HG02798 (cell line): Measurements from ENCODE around the gene LIPI.
"Not testable (repeated sequence)": the region's sequence is repeated elsewhere in the genome, so short reads cannot be mapped to it uniquely, and the experiment has no call there.

ENCODE experiments used
- ATAC-seq: cut with Tn5 transposase; IDR thresholded peaks from one replicate; pipeline ENCODE4 v1.9.1; 2021; ENCODE audit warnings: mild to moderate bottlenecking; ENCODE audit not compliant: unreplicated experiment, poor library complexity

Gene LIPI

DNA sequence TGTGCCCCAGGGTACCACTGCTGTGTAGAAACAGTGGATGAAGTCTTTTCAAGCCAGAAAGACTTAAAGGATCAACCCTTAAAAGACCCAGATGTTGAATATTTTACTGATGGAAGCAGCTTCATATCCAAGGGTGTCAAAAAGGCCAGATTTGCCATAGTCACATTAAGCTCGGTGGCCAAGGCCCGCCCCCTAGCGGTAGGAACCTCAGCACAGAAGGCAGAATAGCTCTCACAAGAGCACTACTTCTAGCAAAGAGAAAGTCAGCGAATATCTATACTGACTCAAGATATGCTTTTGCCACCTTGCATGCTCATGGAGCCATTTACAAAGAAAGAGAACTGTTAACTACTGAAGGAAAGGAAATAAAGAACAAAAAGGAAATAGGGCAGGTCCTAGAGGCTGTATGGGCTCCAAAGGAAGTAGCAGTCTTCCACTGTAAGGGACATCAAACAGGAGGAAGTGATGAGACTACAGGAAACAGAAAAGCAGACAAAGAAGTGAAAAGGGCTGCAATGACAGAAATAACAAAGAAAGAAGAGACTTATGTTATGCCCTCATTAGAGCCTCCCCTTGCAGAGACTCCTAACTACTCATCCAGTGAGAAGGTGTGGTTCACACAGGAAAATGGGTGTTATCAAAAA is 90.5 kb downstream of the LIPI start:
- ATAC-seq = peak; percentile 66

DNA sequence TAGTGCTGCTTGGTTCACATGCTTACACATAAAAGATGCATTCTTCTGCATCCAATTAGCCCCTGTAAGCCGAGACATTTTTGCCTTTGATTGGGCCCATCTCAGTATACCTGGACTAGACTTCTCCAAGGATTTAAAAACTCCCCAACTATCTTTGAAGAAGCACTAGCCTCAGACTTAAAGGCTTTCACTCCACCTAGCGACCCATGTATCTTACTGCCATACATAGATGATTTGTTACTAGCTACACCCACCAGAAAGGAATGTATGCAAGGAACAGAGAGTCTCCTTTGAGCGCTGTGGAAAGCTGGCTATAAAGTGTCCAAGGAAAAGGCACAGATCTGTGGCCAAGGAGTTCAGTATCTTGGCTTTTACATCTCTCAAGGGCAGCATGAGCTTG is 91.7 kb downstream of the LIPI start:
- no peak for ATAC-seq

DNA sequence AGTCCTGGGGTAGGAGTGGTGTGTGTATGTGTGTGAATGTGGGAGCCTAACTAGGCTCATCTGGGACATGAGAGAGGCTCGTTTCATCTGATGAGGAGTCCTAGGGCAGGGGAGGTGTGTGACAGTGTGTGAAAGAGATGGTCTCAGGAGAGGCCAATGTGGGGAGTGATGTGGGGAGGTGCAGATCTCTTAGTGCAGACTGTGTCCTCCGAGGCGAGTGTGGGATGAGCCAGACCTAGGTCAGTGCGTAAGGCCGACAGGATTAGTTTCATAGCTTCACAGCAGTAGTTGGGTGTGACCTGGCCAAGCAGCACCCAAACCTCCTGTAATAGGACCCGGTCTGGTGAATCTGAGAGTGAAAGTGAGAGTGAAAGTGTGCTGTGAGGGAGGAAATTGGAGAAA is 94.7 kb downstream of the LIPI start:
- peak; percentile 84 for ATAC-seq

DNA sequence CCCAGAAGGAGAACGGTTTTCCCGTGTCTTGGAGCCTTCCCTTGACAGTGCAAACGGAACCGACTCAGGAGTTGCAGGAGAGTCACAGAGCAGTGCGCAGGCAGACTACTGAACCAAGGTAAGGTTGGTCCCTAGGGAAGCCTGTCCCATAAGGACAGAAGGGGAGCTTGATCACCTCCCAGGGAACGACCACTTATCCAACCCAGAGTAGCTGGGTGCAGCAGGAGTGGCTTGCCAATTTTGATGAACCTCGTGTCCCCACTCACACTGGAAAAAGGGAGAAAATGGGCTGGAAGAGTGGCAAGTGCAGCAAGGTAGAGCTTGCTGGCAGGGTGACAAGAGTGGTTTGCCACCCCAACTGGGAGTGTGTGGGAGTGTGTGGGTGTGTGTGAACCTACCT is 95.1 kb downstream of the LIPI start:
- ATAC-seq = no peak

DNA sequence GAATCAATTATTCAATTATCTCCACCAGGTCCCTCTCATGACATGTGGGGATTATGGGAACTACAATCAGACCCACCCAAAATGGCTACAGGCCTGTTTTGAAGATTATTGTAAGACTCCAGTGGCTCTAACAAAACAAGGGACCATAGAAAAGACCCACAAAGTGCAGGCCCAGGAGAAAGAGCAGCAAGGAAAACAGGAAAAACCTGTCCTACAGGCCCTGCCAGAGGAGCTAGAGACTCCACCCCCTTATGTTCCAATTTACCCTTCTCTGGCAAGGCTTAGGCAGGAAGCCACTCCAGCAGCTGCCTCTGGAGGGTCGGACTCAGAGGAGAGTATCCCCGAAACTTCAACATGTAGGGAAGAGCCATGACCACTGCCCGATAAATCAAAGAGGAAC is 96.5 kb downstream of the LIPI start:
- ATAC-seq = no peak

DNA sequence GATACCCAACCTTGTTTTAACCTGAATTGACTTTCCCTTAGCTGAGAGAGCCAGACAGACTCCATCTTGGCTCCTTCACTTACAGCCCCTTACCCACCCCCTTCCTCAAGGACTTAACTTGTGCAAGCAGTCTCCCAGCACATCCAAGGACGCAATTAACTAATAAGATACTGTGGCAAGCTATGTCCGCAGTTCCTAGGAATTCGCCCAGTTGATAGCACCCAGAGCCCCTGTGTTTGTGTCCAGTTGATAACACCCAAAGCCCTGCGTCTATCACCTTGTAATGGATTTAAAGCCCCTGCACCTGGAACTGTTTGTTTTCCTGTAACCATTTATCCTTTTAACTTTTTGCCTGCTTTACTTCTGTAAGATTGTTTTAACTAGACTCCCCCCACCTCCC is 106.2 kb downstream of the LIPI start:
- ATAC-seq = not testable (repeated sequence)

DNA sequence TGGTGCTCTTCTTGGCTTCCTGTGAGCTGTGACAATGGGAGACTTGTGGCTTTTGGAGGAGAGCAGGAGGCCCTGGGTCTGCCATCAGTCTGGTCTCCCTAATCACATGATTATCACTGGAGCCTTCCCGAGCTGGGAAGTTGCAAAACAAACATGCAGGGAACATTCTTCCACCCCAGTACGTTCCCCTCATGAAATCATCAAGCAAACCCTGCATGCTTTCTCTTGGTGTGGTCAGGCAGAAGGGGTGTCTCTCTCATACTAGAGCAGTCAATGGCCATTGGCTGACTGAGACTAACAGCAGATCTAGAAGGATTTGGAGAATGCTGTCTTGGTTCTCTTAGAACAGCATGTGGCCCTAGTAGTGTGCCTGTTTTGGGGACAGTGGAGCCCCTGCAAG is 111.2 kb downstream of the LIPI start:
- no peak for ATAC-seq

DNA sequence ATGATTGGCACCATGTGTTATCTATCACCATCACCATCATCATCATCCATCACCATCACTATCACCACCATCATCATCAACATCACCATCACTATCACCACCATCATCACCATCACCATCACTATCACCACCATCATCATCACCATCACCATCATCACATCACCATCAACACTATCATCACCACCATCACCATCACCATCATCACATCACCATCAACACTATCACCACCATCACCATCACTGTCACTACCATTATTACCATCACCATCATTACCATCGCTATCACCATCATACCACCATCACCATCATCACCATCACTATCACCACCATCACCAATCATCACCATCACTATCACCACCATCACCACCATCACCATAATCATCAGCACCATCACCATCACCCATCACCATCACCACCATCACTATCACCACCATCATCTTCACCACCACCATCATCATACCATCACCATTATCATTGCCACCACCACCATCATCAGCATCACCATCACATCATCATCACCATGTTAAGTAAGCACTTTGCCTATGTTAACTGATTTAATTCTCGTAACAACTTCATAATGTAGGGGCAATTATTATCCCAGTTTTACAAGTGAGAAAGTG is 112.8 kb downstream of the LIPI start:
- ATAC-seq = no peak

DNA sequence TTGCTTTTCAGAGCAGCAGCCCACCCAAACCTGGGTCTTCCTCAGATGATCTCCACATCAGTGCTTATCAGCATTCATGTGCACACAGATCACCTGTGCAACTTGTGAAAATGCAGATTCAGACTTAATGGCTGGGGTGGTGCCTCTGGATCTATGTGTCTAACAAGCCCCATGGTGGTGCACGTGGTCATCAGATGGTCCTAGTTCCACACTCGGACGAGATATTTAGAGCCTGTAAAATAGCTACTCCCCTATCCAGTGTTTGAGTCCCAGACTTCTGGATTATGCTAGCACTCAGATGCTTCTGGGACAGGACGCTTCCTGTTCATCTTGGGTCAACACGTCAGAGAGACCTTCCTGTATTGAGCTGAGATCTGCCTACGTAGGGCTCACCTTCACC is 114.2 kb downstream of the LIPI start:
- ATAC-seq = no peak

DNA sequence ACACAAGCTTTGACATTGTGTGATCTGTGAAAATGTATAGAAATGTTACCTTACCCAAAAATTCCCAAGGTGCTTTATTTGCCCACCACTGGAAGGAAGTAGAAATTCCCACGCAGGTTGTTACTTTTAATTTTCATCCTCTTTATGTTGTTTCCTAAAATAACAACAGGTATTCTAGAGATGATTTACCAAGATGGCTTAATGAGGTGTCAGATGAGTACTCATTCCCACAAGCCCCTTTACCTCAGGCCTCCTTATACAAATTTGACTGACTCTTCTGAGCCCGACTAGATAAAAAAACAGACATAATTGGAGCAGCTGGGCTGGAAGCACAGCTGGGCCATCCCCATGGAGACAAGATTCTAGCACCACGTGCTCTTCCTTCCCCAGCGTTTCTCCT is 114.6 kb downstream of the LIPI start:
- ATAC-seq = peak; percentile 45

DNA sequence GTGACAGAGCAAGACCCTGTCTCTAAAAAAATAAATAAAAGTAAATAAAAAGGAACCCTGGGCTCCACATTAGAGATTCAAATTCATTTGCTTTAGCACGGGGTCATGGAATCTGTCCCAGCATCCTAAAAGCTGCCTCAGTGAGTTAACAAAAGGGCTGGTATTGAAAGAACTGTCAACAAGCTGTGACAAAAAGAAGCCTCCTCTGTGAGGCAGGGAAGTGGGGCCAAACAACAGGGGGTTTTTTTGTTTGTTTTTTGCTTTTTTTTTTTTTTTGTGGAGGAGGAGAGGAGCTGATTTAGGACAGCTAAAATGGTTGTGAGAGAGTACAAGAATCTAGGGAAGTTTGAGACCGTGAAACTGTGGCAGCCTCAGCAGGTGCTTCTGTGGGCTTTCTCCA is 115.7 kb downstream of the LIPI start:
- no peak for ATAC-seq

DNA sequence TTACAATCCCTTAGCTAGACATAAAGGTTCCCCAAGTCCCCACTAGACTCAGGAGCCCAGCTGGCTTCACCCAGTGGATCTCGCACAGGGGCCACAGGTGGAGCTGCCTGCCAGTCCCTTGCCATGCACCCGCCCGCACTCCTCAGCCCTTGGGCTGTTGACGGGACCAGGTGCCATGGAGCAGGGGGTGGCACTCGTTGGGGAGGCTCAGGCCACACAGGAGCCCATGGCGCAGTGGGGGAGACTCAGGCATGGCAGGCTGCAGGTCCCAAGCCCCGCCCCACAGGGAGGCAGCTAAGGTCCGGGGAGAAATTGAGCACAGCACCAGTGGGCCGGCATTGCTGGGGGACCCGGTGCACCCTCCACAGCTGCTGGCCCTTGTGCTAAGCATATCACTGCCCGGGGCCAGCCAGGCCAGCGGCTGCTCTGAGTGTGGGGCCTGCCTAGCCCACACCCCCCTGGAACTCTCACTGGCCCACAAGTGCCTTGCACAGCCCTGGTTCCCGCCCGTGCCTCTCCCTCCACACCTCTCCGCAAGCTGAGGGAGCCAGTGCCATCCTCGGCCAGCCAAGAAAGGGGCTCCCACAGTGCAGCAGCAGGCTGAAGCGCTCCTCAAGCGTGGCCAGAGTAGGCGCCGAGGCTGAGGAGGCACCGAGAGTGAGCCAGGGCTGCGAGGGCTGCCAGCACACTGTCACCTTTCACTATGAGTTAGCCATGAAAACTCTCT is 117.8 kb downstream of the LIPI start:
- ATAC-seq = no peak

DNA sequence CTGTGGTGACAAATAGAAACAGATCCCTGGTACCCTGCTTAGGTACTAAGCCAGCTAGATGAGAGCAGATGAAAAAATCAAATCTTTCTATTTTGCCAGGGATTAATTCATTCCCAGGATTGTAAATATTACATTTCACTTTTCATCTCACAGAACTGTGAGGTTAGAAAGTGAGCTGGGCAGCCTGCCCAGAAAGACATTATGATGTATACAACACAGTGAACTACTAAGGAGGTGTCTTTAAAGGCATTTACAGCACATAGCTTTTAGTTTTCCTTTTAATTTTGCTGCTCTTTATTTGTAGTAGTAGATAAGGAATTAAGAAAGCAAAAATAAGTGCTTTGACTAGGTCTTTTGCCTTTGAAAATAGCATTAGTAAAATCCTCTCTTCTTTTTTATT is 120.6 kb downstream of the LIPI start:
- not testable (repeated sequence) for ATAC-seq

DNA sequence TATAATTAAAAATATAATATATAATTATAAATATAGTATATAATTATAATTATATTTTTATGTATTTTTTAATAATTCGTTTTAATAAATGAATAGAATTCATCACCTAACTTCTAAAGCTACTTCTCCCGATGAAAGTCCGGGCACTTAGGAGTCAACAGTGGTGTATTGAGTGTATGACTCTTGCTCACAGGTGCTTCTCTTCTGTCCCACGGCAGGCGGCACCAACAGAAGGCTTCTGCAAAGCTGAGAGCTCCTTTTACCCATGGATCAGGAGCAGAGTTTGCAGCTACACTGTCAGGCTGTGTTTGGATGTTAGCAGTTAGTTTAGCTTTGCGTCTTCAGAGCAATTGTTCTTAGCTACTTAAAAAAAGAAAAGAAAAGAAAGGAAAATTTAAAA is 122.4 kb downstream of the LIPI start:
- ATAC-seq = no peak

DNA sequence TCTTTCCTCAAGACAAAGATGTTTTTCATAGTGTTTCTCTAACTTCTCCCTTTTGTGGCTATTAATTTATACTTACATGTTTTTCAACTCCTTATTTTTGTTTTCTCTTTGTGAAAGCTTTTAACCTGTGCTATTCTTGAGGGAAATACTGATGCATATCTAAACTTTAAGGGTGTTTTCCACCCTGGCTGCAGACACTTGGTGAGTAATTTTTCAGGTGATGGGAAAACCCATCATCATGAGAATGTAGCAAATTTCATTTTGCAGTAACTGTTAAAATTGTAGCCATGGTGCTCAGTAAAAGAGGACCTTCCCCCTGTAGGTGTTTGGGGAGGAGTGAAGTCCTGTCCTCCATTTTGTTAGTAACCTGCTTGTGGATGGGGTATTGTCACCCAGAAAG is 124.2 kb downstream of the LIPI start:
- peak; percentile 65 for ATAC-seq

DNA sequence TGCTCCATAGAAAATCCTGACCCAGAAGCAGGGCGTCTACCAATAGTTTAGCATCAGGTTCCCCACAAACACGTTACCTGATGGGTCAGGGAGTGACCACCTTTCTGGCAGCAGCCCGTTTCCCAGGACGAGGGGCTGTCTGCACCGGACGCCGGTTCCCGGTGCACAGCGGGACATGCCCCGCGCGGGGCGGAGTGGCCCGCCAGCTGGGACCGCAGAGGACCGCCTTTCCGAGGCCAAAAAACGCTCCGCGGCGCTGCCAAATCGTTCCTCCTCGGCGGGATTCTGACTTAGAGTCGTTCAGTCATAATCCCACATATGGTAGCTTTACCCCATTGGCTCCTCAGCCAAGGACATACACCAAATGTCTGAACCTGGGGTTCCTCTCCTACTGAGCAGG is 126.1 kb downstream of the LIPI start:
- no peak for ATAC-seq

DNA sequence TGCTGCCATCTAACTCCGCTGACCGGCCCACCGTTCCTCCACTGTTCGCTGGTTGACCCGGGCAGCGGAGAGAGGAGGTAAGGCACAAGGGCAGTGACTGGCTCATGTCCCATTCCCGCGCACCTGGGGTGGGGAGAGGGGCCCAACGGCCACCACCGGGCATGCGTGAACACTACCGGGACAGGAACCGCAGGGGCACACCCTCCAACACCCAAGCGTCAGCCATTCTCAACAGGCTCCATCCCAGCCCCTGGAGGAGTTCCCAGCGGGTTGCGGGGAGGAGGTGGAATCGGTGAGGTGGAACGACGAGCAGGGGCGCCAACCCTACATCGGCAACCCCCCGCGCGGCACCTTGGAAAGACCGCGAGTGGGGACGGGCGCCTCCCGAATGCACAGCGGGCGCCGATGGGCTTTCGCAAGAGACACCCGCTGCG is 126.7 kb downstream of the LIPI start:
- no peak for ATAC-seq

DNA sequence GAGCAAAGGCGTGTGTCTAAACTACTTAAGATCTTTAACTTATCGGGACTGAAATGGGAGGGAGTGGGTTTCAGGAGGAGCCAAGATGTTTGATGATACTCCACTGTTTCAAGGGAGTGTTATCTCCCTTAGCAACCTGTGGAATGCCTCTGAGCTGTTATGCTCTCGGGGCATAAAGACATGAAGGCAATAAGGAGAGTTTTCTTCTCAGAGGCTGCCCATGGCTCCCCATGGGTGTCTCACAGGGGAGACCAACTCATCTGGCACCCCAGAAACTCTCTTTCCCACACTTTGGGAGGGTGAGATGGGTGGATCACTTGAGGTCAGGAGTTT is 130.0 kb downstream of the LIPI start:
- ATAC-seq = no peak

DNA sequence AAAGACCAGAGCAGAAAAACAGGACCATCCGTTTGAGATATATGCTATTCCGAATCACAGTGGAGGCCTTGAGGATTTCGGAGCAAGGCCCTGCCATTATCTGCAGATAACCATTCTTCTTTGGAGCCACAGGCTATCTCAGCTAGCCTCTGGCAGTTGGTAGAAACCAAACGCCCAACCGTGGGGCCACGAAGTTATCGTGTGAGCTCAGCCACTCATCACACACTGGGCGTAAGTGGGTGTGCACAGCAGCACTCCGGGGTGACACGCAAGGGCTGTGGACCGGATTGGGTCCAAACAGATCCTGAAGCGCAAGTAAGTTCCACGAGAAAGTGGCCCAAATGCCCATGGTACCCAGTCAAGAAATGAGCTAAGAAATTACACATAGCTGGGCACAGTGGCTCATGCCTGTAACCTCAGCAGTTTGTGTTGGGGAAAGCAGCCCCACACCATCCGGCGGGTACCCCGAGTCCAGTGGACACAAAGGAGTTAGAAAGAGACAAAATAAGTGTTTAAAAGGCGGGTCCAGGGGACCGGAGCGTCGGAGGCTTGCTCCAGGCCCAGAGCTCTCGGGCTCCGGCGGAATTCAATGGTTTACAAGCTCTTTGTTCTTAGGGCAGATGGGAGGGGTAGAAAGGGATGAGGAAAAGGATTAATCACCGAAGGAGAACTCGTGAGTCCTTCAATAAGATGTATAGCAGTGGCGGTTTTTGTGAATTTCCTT is 130.6 kb downstream of the LIPI start:
- ATAC-seq = no peak

DNA sequence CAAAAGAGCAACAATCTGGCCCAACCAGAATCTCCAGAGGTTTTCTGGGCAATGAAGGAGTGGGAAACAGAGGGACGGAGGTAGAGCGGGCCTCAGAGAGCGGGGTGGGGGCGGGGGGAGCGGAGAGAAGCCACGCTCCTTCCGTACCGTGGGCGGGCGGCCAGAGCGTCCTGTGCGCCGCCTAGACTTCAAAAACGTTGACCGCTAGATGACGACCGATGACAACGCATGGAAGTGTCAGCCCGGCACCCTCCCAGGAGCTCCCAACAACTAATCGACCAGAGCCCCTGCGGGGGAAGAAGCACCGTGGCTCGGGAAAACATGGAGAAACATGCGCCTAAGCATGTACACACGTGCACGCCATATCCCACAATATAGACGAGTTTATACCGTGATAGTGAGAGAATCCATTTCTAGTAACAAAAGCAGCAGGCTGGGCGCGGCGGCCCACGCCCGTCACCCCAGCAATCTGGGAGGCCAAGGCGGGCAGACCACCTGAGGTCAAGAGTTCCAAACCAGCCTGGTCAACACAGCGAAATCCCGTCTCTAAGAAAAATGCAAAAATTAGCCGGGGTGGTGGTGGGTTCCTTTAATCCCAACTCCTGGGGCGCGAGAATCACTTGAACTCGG is 131.9 kb downstream of the LIPI start:
- ATAC-seq = no peak
